Heart right ventricle (tissue), 16 donors: ENCODE data around the gene TPRG1L. TPM values are rescaled to one million over a fixed set of nuclear protein-coding genes. Genes with fewer than 3 reads are reported as not detected.

Experiments
- ATAC-seq, 8 donors: fragments of 200-7000 bp; cut with Tn5 transposase; one replicate each; pipeline ENCODE4 v1.9.1; 2020; ENCODE audit warnings: mild to moderate bottlenecking in 8 of 8, moderate library complexity in 8 of 8, moderate number of reproducible peaks in 1 of 8
- DNase-seq, 2 donors: peaks; one replicate each; pipeline ENCODE4 v3.0.0-alpha.2; 2020
- H3K27ac ChIP-seq, 10 donors: fragments of 200-600 bp; sonication (generic) in 2 of 10; one replicate each; pipeline versions ENCODE4 v1.5.0 to v1.8.0; 2020 to 2022; ENCODE audit warnings: mild to moderate bottlenecking in 3 of 10
- H3K27me3 ChIP-seq, 7 donors: fragments of 200-600 bp; one replicate each; pipeline ENCODE4 v1.8.0; 2021 to 2022; ENCODE audit warnings: mild to moderate bottlenecking in 2 of 7
- H3K36me3 ChIP-seq, 9 donors: fragments of 200-600 bp; sonication (generic) in 1 of 9; one replicate each; pipeline versions ENCODE4 v1.5.0 to v1.8.0; 2020 to 2022; ENCODE audit warnings: mild to moderate bottlenecking in 2 of 9
- H3K4me1 ChIP-seq, 9 donors: fragments of 200-600 bp; sonication (generic) in 1 of 9; one replicate each; pipeline versions ENCODE4 v1.5.0 to v1.8.0; 2020 to 2022; ENCODE audit warnings: mild to moderate bottlenecking in 4 of 9
- H3K4me3 ChIP-seq, 10 donors: fragments of 200-600 bp; sonication (generic) in 2 of 10; one replicate each; pipeline versions ENCODE4 v1.5.0 to v1.8.0; 2020 to 2022; ENCODE audit warnings: mild to moderate bottlenecking in 7 of 10, moderate library complexity in 2 of 10
- H3K9me3 ChIP-seq, 11 donors: fragments of 200-600 bp in 10 of 11; sonication (generic) in 2 of 11; one replicate each; pipeline versions ENCODE4 v1.5.0 to v1.8.0; 2013 to 2022; ENCODE audit warnings: mild to moderate bottlenecking in 2 of 11, control low read depth in 1 of 11, moderate library complexity in 1 of 11
- WGBS, 2 donors: extraction: QIAGEN DNeasy Blood & Tissue Kit; methylation state at CpG; one replicate each; pipeline ENCODE4 v1.1.7; 2013; ENCODE audit warnings: inconsistent platforms in 1 of 2; 5-methylcytosine and 5-hydroxymethylcytosine counted together
- intact Hi-C, 10 donors: fragments of 100-400 bp; cut with DNase I; formaldehyde crosslinking; loops; one replicate each; pipeline versions ENCODE4 v1.11.1 to v1.14.2; 2022
- polyA plus RNA-seq, 2 donors: library from polyadenylated mRNA; stranded (reverse); fragments of 200-250 nt; gene quantifications; one replicate each; pipeline ENCODE4 v1.2.3, GENCODE V29; 2013
- total RNA-seq, 10 donors: library from RNA; stranded (reverse); fragmentation: NEBNext Ultra II Directional in 3 of 10; extraction: Animal tissue kit (Norgen Biotek cat#: 25700) in 3 of 10; gene quantifications; one replicate each; pipeline versions ENCODE4 v1.2.1 to v1.2.4, GENCODE V29; 2021 to 2023
- TF ChIP-seq, protein P1 (sequence below), 9 donors: fragments of 200-600 bp; sonication (generic) in 2 of 9; IDR thresholded peaks; one replicate each; pipeline versions ENCODE4 v1.5.0 to v1.8.0; 2021 to 2022; ENCODE audit warnings: antibody characterized with exemption in 9 of 9, mild to moderate bottlenecking in 5 of 9, moderate library complexity in 1 of 9
- donor health status: Arrhythmogenic right ventricular cardiomyopathy.
- donor health status: ischemic (EF 13 %, LVEDD 7.1; RV severe dilation, severe dysfunction).
- donor health status: healthy with polysubstance abuse.
- donor health status: DM: no; HTN: yes; CAD: no.
- donor health status: DM: no; HTN: no; CAD: no.
- donor health status: ischemic (EF 25% LVEDD 6.9; RV normal size, moderate dysfunction).
- donor health status: ischemic (EF 25% LVEDD 5.7; RV mildly dilated, moderate dysfunction).
- donor health status: healthy.
- donor health status: DM: yes; HTN: yes; CAD: no.
- donor health status: Ischemic cardiomyopathy.
- donor health status: ischemic (EF 35%, LVEDD 5.7; RV mildly dilated, moderate dysfunction).
- donor health status: nonischemic (EF 11% LVEDD 7.7; RV severe dilation, severe dysfunction).
- donor health status: DM: yes; HTN: yes; CAD: no.
- donor health status: PGD.
- donor health status: ischemic (EF 29% LVEDD 5.4; RV normal size, mild dysfunction).
- donor health status: nonischemic (EF 23%, LVEDD 6.1; RV moderate dilation, normal function).

TPRG1L gene
- total and polyA plus RNA-seq, 12 donors: 15.1 to 60.7 (median 49.0) TPM

DNA sequence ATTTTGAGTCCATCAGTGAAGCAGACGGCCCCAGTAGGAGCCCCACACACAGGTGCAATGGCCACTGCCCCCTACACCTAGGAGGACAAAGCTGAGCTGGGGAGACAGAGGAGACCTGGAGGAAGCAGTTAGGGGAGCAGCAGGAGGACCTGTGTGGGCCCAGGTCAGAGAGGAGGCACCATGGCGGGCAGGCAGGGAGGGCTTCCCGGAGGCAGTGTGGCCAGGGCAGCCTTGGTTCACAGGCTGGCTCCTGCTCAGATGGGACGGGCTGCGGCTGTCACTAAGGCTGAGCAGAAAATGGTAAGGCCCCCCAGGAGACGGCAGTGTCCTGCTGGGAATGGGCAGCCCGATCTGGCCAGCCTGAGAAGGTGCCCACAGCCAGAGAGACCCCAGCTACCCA, 28.9 kb upstream of the TPRG1L start:
- TF ChIP-seq, protein P1, sequence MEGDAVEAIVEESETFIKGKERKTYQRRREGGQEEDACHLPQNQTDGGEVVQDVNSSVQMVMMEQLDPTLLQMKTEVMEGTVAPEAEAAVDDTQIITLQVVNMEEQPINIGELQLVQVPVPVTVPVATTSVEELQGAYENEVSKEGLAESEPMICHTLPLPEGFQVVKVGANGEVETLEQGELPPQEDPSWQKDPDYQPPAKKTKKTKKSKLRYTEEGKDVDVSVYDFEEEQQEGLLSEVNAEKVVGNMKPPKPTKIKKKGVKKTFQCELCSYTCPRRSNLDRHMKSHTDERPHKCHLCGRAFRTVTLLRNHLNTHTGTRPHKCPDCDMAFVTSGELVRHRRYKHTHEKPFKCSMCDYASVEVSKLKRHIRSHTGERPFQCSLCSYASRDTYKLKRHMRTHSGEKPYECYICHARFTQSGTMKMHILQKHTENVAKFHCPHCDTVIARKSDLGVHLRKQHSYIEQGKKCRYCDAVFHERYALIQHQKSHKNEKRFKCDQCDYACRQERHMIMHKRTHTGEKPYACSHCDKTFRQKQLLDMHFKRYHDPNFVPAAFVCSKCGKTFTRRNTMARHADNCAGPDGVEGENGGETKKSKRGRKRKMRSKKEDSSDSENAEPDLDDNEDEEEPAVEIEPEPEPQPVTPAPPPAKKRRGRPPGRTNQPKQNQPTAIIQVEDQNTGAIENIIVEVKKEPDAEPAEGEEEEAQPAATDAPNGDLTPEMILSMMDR (IDR thresholded peaks at IDR 0.05): no peak
- no peaks in the 10 kb centered on the region for H3K9me3 ChIP-seq
- H3K4me1 ChIP-seq: peaks cover 9 to 27% (median 23%) of the 10 kb centered on the region in 9 donors
- WGBS, 2 donors: 91 to 97% methylated on average over 7 of the region's 7 CpGs
- H3K36me3 ChIP-seq: no peaks in the 10 kb centered on the region
- intact Hi-C loops: no loop called here
- no peak overlapping the region for H3K4me3 ChIP-seq
- no peak for ATAC-seq
- no peak for DNase-seq
- H3K27me3 ChIP-seq: peaks cover 0 to 6% (median 0%) of the 10 kb centered on the region in 7 donors
- no peak overlapping the region for H3K27ac ChIP-seq

DNA sequence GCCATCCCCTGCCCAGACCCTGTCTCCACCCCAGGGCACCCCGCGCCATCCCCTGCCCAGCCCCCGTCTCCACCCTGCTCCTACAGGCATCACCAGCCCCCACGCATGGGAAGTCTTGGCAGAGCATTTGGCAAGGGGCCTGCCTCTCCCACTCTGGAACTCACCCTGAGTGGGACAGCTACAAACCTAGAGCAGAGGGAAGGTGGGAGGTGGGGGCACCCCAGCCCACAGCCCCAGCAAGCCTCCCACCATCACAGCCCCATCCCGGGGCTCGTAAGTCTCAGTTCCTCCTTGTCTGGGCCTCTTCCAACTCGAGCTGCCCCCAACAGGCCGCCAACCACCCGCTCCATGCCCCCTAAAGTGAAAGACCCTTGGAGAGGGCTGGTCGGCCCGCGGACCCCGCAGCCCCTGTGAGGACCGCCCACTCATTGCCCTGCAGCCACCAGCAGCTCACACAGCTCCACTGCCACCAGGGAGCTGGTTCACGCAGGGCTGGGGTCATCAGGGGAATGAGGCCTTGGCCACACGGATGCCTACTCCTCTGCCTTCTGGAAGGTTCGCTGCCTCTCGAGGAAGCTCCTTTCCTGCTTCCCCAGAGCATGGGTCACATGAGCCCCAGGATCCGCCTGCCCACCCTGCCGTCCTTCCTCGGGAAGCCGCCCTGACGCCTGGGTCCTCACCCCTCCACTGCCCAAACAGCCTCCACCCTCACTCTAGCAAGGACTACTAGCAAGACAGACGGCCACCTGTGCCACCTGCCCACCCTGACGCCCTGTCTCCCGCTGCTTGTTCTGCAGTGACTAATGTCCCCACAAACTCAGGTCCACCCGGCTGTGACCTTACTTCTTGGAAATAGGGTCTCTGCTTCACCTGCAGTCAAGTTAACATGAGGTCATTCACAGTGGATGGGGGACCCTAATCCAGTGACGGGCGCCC, 27.9 kb upstream of the TPRG1L start:
- DNase-seq (no peak), ATAC-seq (no peak)
- Histone ChIP-seq H3K4me1 (peaks cover 9 to 26% (median 23%) of the 10 kb centered on the region in 9 donors), H3K36me3 (no peaks in the 10 kb centered on the region), H3K27ac (no peak overlapping the region), H3K9me3 (no peaks in the 10 kb centered on the region), H3K27me3 (peaks cover 0 to 3% (median 0%) of the 10 kb centered on the region in 7 donors), H3K4me3 (no peak overlapping the region)
- intact Hi-C loops: no loop called here
- 82 to 85% methylated on average over 29 of the region's 29 CpGs for WGBS, 2 donors
- TF ChIP-seq, protein P1 (IDR thresholded peaks at IDR 0.05): no peak

DNA sequence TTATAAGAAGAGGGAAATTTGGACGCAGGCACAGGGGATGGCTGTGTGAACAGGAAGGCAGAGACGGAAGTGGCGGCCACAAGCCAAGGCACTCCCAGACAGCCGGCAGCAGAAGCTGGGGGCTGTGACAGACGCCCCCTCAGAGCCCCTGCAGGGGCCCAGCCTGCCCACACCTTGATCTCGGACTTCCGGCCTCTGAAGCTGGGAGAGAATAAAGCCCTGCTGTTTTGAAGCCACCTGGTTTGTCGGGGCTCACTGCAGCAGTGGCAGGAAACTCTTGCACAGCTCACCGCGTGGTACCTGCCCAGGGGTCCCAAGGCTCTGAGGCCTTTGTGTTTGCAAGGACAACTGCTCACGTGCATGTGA, 27.2 kb upstream of the TPRG1L start:
- no peak overlapping the region for H3K27ac ChIP-seq
- H3K9me3 ChIP-seq: no peaks in the 10 kb centered on the region
- WGBS, 2 donors: 48 to 59% methylated on average over 11 of the region's 11 CpGs
- peaks cover 9 to 26% (median 23%) of the 10 kb centered on the region in 9 donors for H3K4me1 ChIP-seq
- TF ChIP-seq, protein P1 (IDR thresholded peaks at IDR 0.05): no peak
- ATAC-seq: peak in 2 of 8 donors; percentile 16 to 23
- peak overlapping the region in 2 of 10 donors; percentile 10 to 39 for H3K4me3 ChIP-seq
- DNase-seq: no peak
- H3K27me3 ChIP-seq: no peaks in the 10 kb centered on the region
- H3K36me3 ChIP-seq: no peaks in the 10 kb centered on the region
- intact Hi-C loops: no loop called here

DNA sequence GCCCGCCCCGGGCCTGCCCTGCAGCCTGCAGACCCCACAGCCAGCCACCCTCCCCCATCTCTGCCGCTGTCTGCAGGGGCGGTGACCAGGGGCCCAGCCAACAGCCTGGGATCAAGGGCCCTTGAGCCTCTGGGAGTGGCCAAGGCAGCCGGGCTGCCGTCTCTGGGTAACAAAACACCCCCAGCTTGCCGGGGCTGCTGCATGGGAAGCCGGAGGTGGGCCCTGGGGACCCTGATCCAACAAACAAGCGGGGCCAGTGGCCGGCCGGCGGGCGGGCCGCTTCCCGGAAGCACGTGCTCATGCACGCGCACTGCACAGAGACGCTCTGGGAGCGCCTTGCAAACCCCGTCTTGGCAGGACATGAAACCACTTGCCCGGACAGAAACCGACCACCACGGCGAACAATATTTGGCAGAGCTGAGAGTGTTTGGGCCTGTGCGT, 26.7 kb upstream of the TPRG1L start:
- TF ChIP-seq, protein P1 (IDR thresholded peaks at IDR 0.05): no peak
- DNase-seq (peak; percentile 48 to 51), ATAC-seq (peak in 6 of 8 donors; percentile 51 to 81 (median 74))
- H3K4me1 ChIP-seq: peaks cover 9 to 26% (median 23%) of the 10 kb centered on the region in 9 donors
- no peaks in the 10 kb centered on the region for H3K9me3 ChIP-seq
- intact Hi-C loops: no loop called here
- no peaks in the 10 kb centered on the region for H3K27me3 ChIP-seq
- no peaks in the 10 kb centered on the region for H3K36me3 ChIP-seq
- H3K4me3 ChIP-seq: peak overlapping the region in 6 of 10 donors; percentile 2 to 39 (median 12)
- 32 to 40% methylated on average over 26 of the region's 26 CpGs for WGBS, 2 donors
- no peak overlapping the region for H3K27ac ChIP-seq
